GM21723 (cell line): ENCODE results near the gene C10orf90.
"Not testable (repeated sequence)": the region's sequence is repeated elsewhere in the genome, so short reads cannot be mapped to it uniquely, and the experiment has no call there.

ENCODE experiments used
- ATAC-seq: cut with Tn5 transposase; IDR thresholded peaks from one replicate; pipeline ENCODE4 v1.9.1; 2021; ENCODE audit warnings: mild to moderate bottlenecking, moderate library complexity; ENCODE audit not compliant: unreplicated experiment

C10orf90 gene

DNA sequence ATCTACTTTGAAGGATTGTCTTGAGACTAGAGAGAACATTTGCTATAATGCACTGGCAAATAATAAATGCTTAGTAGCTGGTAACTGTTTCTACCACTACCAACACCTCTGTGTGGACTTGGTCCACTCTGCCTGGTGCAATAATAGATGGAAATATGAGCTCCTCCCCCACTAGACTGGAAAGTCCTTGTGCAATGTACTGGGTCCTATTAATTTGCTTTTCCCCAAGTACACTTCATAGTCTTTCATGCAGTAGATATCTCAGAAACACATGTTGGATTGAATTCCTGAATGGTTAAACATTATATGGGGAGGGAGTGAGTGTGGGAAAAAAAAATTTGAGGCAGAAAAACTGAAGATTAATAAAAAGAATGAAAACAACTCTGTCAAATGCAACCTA lies 119.3 kb downstream of the C10orf90 start:
- no peak for ATAC-seq

DNA sequence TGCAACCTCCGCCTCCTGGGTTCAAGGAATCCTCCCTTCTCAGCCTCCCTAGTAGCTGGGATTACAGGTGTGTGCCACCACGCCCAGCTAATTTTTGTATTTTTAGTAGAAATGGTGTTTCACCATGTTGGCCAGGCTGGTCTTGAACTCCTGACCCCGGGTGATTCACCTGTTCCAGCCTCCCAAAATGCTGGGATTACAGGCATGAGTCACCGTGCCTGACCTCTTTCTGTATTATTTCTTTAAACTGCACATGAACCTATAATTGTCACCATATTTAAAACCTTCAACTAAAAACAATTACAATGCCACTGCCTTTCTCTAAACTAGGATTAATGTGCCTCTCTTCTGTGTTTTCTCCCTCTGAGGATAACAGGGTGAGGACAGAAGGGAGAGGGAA lies 119.9 kb downstream of the C10orf90 start:
- not testable (repeated sequence) for ATAC-seq

- ATAC-seq = no peak
Observed at GRCh38 chr10:126549344-126549743, 121.1 kb downstream of the C10orf90 start.

GRCh38 chr10:126544565-126544964 lies 125.9 kb downstream of the C10orf90 start:
- ATAC-seq = no peak

GRCh38 chr10:126538439-126539135 lies 131.9 kb downstream of the C10orf90 start:
- ATAC-seq = no peak

GRCh38 chr10:126536656-126537055 lies 133.8 kb downstream of the C10orf90 start:
- ATAC-seq = no peak

- ATAC-seq = no peak
Observed at GRCh38 chr10:126536148-126536547, 134.3 kb downstream of the C10orf90 start.

GRCh38 chr10:126533644-126534043 lies 136.8 kb downstream of the C10orf90 start:
- ATAC-seq = no peak

DNA sequence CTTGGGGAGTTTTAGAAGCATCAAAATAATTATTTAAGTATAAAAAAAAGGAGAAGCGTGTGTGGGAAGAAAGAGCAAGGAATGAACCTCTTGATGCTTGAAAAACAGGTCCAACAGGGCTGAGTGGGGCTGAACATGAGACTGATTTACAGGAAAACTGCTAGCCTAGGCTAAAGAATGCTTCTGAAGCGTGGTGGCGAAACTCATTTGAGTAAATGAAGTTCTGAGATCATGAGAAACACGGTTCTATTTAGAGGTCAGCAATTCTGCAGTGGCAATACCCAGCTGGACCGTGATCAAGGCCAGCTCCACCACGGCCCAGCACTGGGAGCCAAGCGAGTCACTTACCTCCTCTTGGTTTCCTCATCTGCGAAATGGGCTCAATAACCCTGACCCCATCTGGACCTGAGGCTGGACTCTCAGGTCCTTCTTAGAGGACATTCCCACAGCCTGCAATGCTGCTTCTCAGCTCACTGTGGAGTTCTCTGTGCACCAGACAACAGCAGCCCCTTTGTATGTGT lies 142.1 kb downstream of the C10orf90 start:
- ATAC-seq = no peak

DNA sequence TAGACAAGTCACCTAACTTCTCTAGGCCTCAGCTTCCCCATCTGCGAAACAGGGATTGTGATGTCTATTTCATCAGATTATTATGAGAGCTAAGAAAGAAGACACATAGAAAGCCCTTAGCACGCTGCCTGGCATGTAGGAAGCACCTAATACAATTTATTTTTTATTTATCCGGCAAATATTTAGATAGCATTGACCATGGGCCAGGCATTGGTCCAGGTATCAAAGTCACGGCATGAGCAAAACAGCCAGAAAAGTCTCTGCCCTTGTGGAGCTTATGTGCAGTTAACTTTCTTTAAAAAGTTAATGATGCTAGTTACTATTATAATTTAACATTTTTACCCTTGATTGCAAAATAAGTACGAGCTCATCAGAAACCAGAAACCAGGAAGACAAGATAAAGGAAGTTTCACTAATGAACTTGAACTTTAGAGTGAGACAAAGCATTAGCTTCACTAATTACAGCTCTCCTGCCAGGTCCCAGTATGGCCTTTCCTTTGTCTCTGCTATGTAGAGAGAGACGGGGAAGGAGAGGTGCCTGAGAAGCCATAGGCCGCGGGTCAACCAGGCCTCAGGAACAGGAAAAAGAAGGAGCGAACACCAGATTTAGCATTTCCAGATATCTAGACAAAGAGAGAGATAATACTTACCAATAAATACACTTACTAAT lies 142.7 kb downstream of the C10orf90 start:
- no peak for ATAC-seq

DNA sequence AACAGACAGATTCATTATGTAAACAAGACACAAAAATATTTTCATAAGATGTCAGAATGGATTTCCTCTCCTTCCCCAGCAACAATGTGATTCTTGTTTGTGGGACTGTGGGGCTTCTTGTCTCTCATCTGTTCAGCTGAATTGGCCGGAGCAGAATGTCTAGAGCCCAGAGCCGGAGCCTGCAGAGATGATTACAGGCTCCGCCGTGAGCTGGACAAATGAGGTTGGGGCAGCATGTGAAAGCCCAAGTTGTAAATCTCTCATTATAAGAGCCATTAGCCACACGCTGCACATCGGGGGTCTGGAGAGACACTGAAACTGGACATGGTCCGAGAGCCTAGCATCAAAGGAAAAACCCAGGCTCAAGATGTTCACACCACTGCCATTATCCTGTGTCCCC lies 145.2 kb downstream of the C10orf90 start:
- ATAC-seq = no peak

DNA sequence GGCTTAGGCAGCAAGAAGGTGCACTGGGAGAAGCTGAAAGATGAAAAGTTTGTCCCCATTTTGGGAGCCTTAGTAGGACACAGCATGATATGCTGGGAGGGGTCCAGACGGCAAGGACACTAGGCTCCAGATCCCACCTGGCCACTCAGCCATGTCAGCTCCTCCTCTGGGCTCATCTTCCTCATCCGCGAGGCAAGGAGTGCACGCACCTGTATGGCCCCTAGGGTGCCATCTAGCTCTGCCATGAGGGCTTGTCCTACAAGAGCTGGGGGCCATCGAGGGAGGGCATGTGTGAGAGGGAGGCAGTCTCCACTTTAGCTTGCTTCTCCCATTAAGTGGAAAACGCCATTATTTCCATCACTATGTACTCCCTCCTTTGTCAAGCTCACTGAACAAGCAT lies 146.0 kb downstream of the C10orf90 start:
- no peak for ATAC-seq

DNA sequence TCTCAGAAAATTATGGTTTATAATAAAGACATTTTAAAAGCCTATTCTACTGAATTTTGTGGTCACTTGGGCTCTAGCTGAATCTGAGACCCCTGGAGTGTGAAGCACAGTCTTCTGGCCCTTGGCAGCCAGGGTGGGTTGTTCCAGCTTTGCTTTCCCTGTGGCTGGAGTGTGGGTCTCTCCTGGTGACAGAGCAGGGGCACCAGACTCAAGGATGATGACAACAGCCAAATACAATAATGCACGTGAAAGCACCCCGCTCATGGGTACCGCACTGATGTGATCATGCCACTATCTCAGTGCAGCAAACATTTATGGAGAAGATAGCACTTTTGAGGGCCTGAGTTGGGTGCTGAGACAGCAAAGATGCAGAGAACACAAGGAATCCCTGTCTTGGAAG lies 147.4 kb downstream of the C10orf90 start:
- no peak for ATAC-seq

DNA sequence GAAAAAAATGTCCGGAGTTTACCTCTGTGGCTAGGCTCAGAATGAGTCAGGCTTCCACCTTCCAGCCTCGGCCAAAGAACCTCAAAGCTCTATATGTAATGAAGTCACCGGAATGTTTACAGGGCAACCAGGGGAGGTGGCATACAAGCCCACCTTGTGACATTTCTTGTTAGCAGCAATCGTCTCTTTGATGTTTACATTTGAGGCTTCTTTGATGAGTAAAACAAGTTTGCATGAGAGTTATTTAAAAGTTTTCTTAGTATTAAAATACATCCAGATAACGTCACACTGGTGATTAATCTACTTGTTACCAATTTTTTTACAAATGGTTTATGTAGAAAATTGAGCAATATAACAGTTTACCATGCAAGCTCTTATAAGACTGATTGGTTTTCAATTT lies 149.1 kb downstream of the C10orf90 start:
- ATAC-seq = no peak

GRCh38 chr10:126520751-126521317 lies 149.7 kb downstream of the C10orf90 start:
- no peak for ATAC-seq

DNA sequence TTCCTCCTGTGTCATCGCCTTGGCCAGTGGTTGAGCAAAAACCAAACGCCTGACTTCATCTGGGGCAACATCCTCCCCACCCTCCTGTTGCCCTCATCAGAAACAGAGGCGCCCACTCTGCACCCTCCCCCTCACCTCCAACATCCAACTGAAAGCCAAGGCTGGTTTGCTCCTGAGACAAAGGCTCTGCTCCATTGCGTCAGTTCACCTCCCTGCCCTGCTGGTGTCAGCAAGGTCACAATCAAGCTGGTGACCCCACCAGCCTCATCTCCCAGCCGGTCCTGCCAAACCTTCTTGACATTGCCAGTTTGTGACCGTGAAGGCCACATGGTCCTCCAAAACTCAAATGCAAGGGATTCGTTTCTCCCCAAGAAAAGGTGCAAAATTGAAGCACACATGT lies 150.5 kb downstream of the C10orf90 start:
- no peak for ATAC-seq

DNA sequence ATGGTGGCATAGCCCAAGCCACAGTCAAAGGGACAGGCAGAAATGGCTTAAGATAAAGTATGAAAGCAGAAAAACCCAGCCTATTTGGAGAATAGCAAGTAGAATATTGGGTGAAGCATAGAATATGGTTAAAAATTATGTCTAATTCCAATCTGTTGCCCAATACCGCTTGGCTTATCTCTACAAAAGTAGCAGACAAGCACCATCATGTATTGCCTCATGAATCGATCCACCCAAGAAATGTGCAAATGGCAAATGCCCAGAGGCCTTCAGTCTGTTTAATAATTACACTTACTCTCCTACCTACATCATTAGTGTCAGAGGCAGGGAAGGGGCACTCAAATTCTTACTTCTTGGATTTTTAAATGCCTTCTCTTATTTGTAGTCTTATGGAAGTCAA lies 151.3 kb downstream of the C10orf90 start:
- no peak for ATAC-seq

DNA sequence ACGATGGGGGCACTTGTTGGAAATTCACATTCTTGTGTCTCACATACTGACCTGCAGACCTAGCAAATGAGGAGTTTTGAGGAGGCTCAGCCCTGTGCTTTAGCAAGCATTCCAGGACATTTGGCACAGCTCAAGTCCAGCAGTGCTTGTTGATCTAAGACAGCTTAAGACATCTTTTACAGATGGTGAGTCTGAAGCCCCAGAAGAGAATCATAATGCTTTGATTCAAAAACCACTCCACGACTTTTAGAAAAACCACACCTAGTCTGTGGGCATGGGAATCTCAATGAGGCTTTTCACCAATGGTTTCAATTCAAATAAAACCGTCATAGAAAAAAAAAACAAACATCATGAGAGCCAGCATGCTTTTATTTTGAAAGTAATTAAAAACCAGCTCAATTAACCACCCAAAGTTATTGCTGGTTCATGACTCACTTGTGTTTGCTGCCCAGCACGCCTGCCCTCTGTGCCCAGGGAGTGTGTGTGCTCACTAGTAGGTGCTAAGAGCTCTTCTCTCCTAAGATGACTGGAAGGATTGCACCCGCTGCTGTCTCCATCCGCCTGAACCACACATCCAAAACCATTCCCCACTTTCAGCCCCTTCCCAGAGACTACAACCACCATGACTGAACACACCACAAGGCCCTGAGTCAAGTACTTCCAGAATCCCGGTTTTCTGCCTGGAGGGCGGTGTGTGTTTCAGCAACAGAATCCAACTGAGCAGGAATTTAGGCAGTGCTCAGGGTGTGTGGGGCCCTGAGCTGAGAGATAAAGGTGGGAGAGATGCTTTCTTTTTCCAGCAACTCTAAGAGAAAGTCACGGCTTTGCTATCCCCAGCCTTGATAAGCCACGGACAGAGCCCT lies 152.0 kb downstream of the C10orf90 start:
- ATAC-seq = no peak

- no peak for ATAC-seq
Observed at GRCh38 chr10:126516515-126516914, 154.0 kb downstream of the C10orf90 start.

DNA sequence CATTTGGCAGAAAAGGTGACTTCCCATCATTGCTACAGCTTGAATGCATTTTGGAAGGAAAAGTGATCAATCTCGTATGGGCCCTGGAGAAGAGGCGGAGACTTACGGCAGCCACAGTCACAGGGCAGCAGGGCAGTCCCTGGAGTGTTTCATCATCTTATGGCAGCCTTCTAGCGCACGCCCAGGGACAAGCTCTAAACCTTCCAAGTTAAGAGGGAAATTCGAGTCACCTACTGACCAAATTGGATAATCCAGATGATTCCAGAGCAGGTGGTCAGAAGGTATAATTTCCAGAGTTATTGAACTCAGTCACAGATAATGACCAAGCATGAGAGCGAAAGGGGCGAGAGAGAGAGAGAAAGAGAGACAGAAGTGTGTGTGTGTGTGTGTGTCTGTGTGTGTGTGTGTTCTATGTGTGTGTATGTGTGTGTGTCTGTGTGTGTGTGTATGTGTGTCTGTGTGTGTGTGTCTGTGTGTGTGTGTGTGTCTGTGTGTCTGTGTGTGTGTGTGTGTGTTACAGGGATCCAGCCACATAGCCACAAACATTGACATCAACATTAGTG lies 158.5 kb downstream of the C10orf90 start:
- ATAC-seq = no peak

DNA sequence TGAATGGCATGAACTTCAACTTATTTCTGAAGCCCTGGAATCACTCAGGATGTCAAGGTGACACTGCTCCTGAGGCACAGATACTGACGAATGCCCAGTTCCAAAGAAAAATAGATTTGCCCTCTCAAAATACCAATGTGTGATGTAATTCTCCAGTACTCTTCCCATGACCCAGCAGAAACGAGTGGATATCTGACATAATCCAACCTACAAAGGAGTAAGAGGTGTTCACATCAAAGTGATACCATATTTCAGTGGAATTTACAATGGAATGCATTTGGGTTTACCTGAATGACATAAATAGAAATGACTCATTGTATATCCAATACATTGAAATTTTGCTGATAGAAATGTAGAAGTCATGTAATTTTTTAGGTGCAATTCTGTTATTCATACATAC lies 161.3 kb downstream of the C10orf90 start:
- ATAC-seq = no peak
